HG03095 (cell line): ENCODE results near the gene INPP5A.

Source experiments
- ATAC-seq: cut with Tn5 transposase; IDR thresholded peaks from one replicate; pipeline ENCODE4 v1.9.1; 2021; ENCODE audit warnings: moderate library complexity; ENCODE audit not compliant: unreplicated experiment

The INPP5A gene

GRCh38 chr10:132624847-132625471 lies 87.4 kb downstream of the INPP5A start:
- no peak for ATAC-seq

GRCh38 chr10:132626019-132626760 lies 88.6 kb downstream of the INPP5A start:
- no peak for ATAC-seq

- no peak for ATAC-seq
These were observed 89.4 kb downstream of the INPP5A start for GRCh38 chr10:132626761-132627665.

GRCh38 chr10:132627666-132628531 lies 90.3 kb downstream of the INPP5A start:
- no peak for ATAC-seq

GRCh38 chr10:132628966-132629900 lies 91.6 kb downstream of the INPP5A start:
- ATAC-seq, result no peak

GRCh38 chr10:132630156-132630555 lies 92.6 kb downstream of the INPP5A start:
- no peak for ATAC-seq

GRCh38 chr10:132630666-132631337 lies 93.2 kb downstream of the INPP5A start:
- ATAC-seq, result no peak

- ATAC-seq, result no peak
These were observed 93.8 kb downstream of the INPP5A start for GRCh38 chr10:132631338-132631735.

GRCh38 chr10:132632091-132632561 lies 94.5 kb downstream of the INPP5A start:
- ATAC-seq, result no peak

GRCh38 chr10:132632851-132633684 lies 95.5 kb downstream of the INPP5A start:
- no peak for ATAC-seq

- no peak for ATAC-seq
These were observed 96.8 kb downstream of the INPP5A start for GRCh38 chr10:132634241-132634946.

- ATAC-seq, result no peak
These were observed 97.3 kb downstream of the INPP5A start for GRCh38 chr10:132634947-132635271.

- no peak for ATAC-seq
These were observed 98.8 kb downstream of the INPP5A start for GRCh38 chr10:132636358-132636757.

- no peak for ATAC-seq
These were observed 100.0 kb downstream of the INPP5A start for GRCh38 chr10:132637477-132638129.

- no peak for ATAC-seq
These were observed 100.5 kb downstream of the INPP5A start for GRCh38 chr10:132638130-132638515.

- no peak for ATAC-seq
These were observed 101.9 kb downstream of the INPP5A start for GRCh38 chr10:132639470-132639869.
